ENCODE results near the gene HEPH.
"Not testable (repeated sequence)": the region's sequence is repeated elsewhere in the genome, so short reads cannot be mapped to it uniquely, and the experiment has no call there.

Gene HEPH

DNA sequence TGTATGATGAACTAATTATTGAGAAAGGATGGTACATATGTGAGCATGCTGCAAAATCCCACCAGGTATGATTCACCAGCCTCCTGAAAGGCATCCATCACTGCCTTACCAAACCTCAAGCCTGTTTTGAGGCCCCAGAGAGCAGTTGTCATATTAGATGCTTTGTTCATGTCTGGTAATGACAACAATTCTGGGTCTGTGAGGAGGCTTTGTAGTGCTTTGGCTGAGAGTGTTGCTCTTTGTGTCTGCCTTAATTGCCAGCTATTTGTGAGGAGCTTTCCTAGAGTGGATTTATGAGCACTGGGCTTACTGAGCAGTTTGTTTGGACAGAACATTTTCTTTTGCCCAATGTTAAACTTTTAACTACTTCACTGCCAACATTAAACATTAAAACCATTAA is 69.2 kb downstream of the HEPH start:
- DNase-seq: no peak

DNA sequence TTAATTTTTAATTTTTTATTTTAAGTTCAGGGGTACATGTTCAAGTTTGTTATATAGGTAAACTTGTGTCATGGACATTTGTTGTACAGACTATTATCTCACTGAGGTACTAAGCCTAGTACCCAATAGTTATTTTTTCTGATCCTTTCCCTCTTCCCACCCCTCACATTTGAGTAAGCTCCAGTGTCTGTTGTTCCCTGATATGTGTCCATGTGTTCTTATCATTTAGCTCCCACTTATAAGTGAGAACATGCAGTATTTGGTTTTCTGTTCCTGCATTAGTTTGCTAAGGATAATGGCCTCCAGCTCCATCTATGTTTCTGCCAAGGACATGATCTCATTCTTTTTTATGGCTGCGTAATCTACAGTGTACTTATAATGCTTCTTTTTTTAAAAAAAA is 69.9 kb downstream of the HEPH start:
- DNase-seq: not testable (repeated sequence)

DNA sequence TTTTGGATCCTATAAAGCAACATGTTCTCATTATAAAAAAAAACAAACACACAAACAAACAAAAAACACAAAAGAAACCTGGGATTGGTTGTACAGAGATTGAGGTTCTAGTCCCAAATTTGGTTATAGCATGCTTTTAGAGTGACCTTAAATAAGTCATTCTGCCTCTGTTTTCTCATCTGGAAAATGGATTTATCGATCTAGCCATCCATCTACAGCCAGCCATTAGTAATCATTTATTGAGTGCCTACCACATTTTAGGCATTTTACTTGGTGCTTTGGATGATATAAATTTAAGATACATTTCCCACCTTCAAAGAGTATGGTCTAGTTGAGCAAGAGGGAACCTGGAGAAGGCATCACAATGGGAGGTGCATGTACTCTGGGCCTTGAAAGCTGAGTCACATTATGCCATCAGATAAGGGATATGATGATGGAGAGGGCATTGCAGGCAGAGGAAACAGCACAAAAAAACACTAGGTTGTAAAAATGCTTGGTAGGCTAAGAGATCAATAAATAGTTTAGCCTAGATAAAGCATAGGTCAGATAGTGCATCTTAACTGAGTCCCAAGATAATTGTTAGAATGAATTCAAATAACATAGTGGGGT is 91.4 kb downstream of the HEPH start:
- no peak for DNase-seq

DNA sequence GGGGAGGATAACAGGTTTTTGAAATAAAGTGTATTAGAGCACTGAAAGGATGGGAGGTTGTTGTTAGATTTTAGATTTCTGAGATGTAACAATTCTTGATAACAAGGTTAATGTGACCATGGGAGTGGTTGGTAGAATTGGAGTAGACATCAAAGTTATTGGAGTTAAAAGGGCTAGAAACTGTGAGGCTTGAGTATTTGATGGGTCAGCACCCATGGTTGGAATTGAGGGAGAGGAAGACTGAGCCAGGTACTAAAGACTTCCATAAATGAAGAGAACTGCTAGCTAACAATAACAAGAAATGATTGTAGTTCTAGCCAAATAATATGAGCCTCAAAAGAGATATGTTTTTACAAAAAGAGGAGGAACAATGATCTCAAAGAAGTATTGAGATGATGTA is 98.8 kb downstream of the HEPH start:
- no peak for DNase-seq
